MM.1S (cell line): Measurements from ENCODE around the gene ZNHIT1.
"Not testable (repeated sequence)": the region's sequence is repeated elsewhere in the genome, so short reads cannot be mapped to it uniquely, and the experiment has no call there.

ENCODE experiments used
- DNase-seq: peaks from one replicate; pipeline ENCODE4 v3.0.0-alpha.2; 2015
- H2AFZ ChIP-seq: fragments of 300-600 bp; sonication (generic); 2 replicates; pipeline ENCODE4 v1.6.0; 2016; ENCODE audit warnings: antibody characterized with exemption, low read length
- H3F3A ChIP-seq: fragments of 300-600 bp; sonication (generic); 2 replicates; pipeline ENCODE4 v1.6.1; 2016; ENCODE audit warnings: mild to moderate bottlenecking, antibody characterized with exemption, low read length, moderate library complexity, mixed read lengths; ENCODE audit not compliant: insufficient read depth
- H3K27ac ChIP-seq: fragments of 300-600 bp; sonication (generic); 2 replicates; pipeline ENCODE4 v1.5.1; 2016; ENCODE audit warnings: mild to moderate bottlenecking, low read length
- H3K27me3 ChIP-seq: fragments of 300-600 bp; sonication (generic); replicated peaks from 2 replicates; pipeline ENCODE4 v1.6.0; 2016; ENCODE audit warnings: low read length; ENCODE audit not compliant: insufficient read depth
- H3K36me3 ChIP-seq: fragments of 300-600 bp; sonication (generic); replicated peaks from 2 replicates; pipeline ENCODE4 v1.6.1; 2016; ENCODE audit warnings: mild to moderate bottlenecking, low read length, mixed read lengths; ENCODE audit not compliant: insufficient read depth
- H3K4me1 ChIP-seq: fragments of 300-600 bp; sonication (generic); 2 replicates; pipeline ENCODE4 v1.6.1; 2016; ENCODE audit warnings: low read length, mixed read lengths
- H3K4me2 ChIP-seq: fragments of 300-600 bp; sonication (generic); 2 replicates; pipeline ENCODE4 v1.6.0; 2016; ENCODE audit warnings: low read depth, low read length
- H3K4me3 ChIP-seq: fragments of 300-600 bp; sonication (generic); 2 replicates; pipeline ENCODE4 v1.5.1; 2016; ENCODE audit warnings: low read length, mixed read lengths
- H3K79me2 ChIP-seq: fragments of 300-600 bp; sonication (generic); 2 replicates; pipeline ENCODE4 v1.6.1; 2016; ENCODE audit warnings: mixed run types, low read length, mixed read lengths
- H3K9ac ChIP-seq: fragments of 300-600 bp; sonication (generic); 2 replicates; pipeline ENCODE4 v1.6.1; 2016; ENCODE audit warnings: low read length, mixed read lengths
- H3K9me2 ChIP-seq: fragments of 300-600 bp; sonication (generic); replicated peaks from 2 replicates; pipeline ENCODE4 v1.6.1; 2016; ENCODE audit warnings: mild to moderate bottlenecking, low read length, mixed read lengths; ENCODE audit not compliant: insufficient read depth
- H3K9me3 ChIP-seq: fragments of 300-600 bp; sonication (generic); replicated peaks from 2 replicates; pipeline ENCODE4 v1.6.1; 2016; ENCODE audit warnings: mild to moderate bottlenecking, low read length, mixed read lengths; ENCODE audit not compliant: insufficient read depth
- H4K20me1 ChIP-seq: fragments of 300-600 bp; sonication (generic); 2 replicates; pipeline ENCODE4 v1.6.1; 2016; ENCODE audit warnings: mild to moderate bottlenecking, low read length, moderate library complexity, mixed read lengths; ENCODE audit not compliant: insufficient read depth
- EZH2 ChIP-seq: fragments of 300-600 bp; sonication (generic); optimal IDR thresholded peaks from 2 replicates; pipeline ENCODE3; 2017; ENCODE audit warnings: low read depth, mild to moderate bottlenecking, antibody characterized with exemption, low read length, mixed read lengths
- EZH2phosphoT487 ChIP-seq: fragments of 300-600 bp; sonication (generic); IDR thresholded peaks from 2 replicates; pipeline ENCODE4 v1.6.1; 2018; ENCODE audit warnings: antibody characterized with exemption, low read length
- TF ChIP-seq, protein P1 (sequence below): fragments of 300-600 bp; sonication (generic); IDR thresholded peaks from 2 replicates; pipeline ENCODE4 v1.5.1; 2016; ENCODE audit warnings: antibody characterized with exemption, low read length, mixed read lengths

Gene ZNHIT1

DNA sequence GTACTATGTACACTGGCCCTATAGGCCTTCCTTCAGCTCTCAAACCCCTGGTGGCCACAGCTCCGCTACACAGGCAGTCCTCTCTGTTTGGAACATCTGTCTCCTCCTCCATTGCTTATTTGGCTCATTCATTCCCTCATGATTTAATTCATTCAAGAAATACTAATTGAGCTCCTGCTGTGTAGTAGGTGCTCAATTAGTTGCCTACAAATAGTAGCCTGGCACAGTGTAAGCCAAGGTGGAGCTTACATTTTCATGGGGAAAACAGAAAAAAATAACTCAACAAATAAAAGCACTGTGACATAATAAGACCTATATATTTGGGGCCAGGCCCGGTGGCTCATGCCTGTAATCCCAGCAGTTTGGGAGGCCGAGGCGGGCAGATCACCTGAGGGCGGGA, 30.3 kb downstream of the ZNHIT1 start:
- Histone ChIP-seq H3K79me2 (peaks cover 63% of the 10 kb centered on the region), H3K9ac (no peak overlapping the region), H3K9me3 (no peaks in the 10 kb centered on the region), H2AFZ (no peak overlapping the region), H3K27me3 (no peaks in the 10 kb centered on the region), H3K27ac (no peak overlapping the region), H3K4me3 (no peak overlapping the region), H3K4me1 (peaks cover 5% of the 10 kb centered on the region; the same call in 1 of the 2 replicates), H3K36me3 (no peaks in the 10 kb centered on the region), H3K4me2 (no peak overlapping the region), H3K9me2 (no peaks in the 10 kb centered on the region), H4K20me1 (no peaks in the 10 kb centered on the region), H3F3A (no peaks in the 10 kb centered on the region)
- TF ChIP-seq EZH2 (no peak), EZH2phosphoT487 (no peak)
- TF ChIP-seq, protein P1, sequence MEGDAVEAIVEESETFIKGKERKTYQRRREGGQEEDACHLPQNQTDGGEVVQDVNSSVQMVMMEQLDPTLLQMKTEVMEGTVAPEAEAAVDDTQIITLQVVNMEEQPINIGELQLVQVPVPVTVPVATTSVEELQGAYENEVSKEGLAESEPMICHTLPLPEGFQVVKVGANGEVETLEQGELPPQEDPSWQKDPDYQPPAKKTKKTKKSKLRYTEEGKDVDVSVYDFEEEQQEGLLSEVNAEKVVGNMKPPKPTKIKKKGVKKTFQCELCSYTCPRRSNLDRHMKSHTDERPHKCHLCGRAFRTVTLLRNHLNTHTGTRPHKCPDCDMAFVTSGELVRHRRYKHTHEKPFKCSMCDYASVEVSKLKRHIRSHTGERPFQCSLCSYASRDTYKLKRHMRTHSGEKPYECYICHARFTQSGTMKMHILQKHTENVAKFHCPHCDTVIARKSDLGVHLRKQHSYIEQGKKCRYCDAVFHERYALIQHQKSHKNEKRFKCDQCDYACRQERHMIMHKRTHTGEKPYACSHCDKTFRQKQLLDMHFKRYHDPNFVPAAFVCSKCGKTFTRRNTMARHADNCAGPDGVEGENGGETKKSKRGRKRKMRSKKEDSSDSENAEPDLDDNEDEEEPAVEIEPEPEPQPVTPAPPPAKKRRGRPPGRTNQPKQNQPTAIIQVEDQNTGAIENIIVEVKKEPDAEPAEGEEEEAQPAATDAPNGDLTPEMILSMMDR = no peak
- no peak for DNase-seq

DNA sequence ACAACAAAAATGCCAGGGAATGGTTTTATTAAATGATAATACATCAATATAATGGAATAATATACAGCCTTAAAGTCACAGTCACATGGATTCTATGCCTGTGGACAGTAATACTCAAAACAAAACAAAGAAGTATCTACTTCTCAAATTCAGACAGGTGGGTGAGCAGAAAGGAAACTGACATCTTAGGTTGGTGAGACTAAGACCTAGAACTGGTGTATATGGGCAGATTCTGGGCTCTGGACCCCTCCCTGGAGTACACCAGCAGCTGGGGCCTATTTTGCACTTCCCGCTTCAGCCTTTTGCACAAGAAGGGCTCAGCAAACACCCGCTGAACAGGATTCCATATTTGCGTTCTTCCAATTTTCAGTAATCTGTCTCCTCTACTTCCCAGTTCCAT, 32.4 kb downstream of the ZNHIT1 start:
- peaks cover 15% of the 10 kb centered on the region; the same call in 1 of the 2 replicates for H3K27me3 ChIP-seq
- DNase-seq = no peak
- no peaks in the 10 kb centered on the region for H3K9me2 ChIP-seq
- no peak overlapping the region for H3K4me3 ChIP-seq
- TF ChIP-seq EZH2phosphoT487 = no peak
- no peak for TF ChIP-seq EZH2
- no peak overlapping the region for H3K9ac ChIP-seq
- H3K4me2 ChIP-seq = no peak overlapping the region
- H2AFZ ChIP-seq = no peak overlapping the region
- no peaks in the 10 kb centered on the region for H3K36me3 ChIP-seq
- H3K27ac ChIP-seq = no peak overlapping the region
- H4K20me1 ChIP-seq = no peaks in the 10 kb centered on the region
- H3K9me3 ChIP-seq = no peaks in the 10 kb centered on the region
- H3K4me1 ChIP-seq = no peaks in the 10 kb centered on the region
- peaks cover 50% of the 10 kb centered on the region for H3K79me2 ChIP-seq
- H3F3A ChIP-seq = no peaks in the 10 kb centered on the region

DNA sequence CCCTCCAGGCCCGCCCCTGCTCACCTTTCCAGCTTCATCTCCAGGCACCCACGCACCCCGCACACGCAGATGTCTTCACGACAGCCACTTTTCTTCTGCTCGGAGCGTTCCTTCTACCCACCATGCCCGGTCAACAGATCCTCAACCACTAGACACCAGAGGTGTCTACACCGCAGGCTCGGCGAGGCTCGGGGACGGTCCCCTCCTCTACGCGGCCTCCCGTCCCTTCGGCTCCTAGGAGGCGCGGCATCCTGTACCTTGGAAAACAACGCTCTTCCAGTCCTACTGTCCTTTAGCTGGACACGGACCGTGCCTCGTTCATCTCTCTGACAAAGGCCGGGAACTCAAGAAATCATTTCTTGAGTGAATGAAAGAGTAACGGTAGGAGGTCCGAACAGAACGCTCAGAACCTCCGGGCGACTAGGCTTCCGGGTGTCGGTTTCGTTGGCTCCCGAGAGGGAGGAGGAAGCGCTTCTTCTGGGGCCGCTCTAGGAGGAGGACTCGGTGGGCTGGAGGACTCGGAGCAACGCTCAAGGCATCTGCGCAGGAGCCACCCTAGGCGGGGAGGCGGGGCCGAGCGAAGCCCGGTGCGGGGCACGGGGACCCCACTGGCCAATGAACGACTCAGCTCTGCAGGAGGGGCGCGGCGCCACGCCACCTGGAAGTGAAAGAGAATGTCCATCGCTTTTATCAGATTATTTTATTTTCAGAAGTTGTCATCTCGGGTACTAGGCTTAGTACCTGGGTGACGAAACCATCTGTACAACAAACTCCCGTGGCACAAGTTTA, 34.1 kb downstream of the ZNHIT1 start:
- Histone ChIP-seq H2AFZ (peak overlapping the region; percentile 62), H3K4me3 (peak overlapping the region; percentile 85), H3K79me2 (peaks cover 40% of the 10 kb centered on the region), H3K27ac (peak overlapping the region; percentile 18; the same call in 1 of the 2 replicates), H3K36me3 (no peaks in the 10 kb centered on the region), H3K9ac (peak overlapping the region; percentile 56; the same call in 1 of the 2 replicates), H3K27me3 (peaks cover 28% of the 10 kb centered on the region), H3K4me2 (peak overlapping the region; percentile 50; the same call in 1 of the 2 replicates), H3F3A (no peaks in the 10 kb centered on the region), H3K9me3 (no peaks in the 10 kb centered on the region), H3K4me1 (no peaks in the 10 kb centered on the region), H4K20me1 (no peaks in the 10 kb centered on the region), H3K9me2 (no peaks in the 10 kb centered on the region)
- no peak for TF ChIP-seq EZH2
- DNase-seq = peak; percentile 99

DNA sequence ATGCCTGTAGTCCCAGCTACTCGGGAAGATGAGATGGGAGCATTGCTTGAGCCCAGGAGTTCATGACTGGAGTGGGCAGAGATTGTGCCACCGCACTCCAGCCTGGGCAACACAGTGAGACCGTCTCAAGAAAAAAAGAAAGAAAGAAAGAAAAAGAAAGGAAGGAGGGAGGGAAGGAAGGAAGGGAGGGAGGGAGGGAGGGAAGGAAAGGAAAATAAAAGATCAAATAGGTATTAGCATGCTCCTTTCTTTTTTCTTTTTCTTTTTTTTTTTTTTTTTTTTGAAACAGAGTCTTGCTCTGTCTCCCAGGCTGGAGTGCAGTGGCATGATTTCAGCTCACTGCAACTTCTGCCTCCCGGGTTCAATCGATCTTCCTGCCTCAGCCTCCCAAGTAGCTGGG, 35.2 kb downstream of the ZNHIT1 start:
- peaks cover 33% of the 10 kb centered on the region for H3K79me2 ChIP-seq
- H3K9me2 ChIP-seq, H2AFZ ChIP-seq, H3K4me1 ChIP-seq, H3K4me3 ChIP-seq, H3K27ac ChIP-seq, DNase-seq, H3K4me2 ChIP-seq, H3K9ac ChIP-seq, H3F3A ChIP-seq, H4K20me1 ChIP-seq, H3K9me3 ChIP-seq, H3K36me3 ChIP-seq: not testable (repeated sequence)
- peaks cover 36% of the 10 kb centered on the region for H3K27me3 ChIP-seq
